GM12892 (cell line): ENCODE data around the gene SLC4A1.

Experiments
- DNase-seq: peaks from one replicate; pipeline ENCODE4 v3.0.0; 2011; ENCODE audit not compliant: insufficient read length
- FAIRE-seq: peaks from 2 replicates; lab custom pipeline; 2011; peaks lifted over from hg19 to GRCh38; lab: Jason Lieb, UNC
- POLR2A ChIP-seq: IDR thresholded peaks from 2 replicates; pipeline ENCODE4 v1.6.1; 2011; ENCODE audit warnings: low read depth, low read length, control low read depth
- POLR2AphosphoS5 ChIP-seq: IDR thresholded peaks from 2 replicates; pipeline ENCODE4 v1.6.1; 2011; ENCODE audit warnings: low read depth, low read length, control low read depth
- TAF1 ChIP-seq: IDR thresholded peaks from 2 replicates; pipeline ENCODE4 v1.6.1; 2011; ENCODE audit warnings: low read depth, mild to moderate bottlenecking, control low read depth, low read length, borderline replicate concordance

The SLC4A1 gene

DNA sequence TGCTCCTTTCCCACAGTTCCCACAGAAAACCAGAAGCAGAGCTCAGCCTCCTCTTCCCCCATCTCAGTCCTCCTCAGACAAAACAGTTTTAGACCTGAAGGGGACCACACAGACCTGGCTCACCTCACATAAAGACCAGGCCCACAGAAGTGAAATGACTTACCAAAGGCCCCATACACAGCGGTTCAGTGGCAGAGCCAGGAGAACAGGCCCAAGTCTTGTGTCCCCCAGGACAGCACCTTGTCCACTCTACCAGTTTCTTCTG lies 53.8 kb downstream of the SLC4A1 start:
- no peak for FAIRE-seq
- TF ChIP-seq TAF1 = no peak
- no peak for TF ChIP-seq POLR2A
- no peak for TF ChIP-seq POLR2AphosphoS5
- no peak for DNase-seq

DNA sequence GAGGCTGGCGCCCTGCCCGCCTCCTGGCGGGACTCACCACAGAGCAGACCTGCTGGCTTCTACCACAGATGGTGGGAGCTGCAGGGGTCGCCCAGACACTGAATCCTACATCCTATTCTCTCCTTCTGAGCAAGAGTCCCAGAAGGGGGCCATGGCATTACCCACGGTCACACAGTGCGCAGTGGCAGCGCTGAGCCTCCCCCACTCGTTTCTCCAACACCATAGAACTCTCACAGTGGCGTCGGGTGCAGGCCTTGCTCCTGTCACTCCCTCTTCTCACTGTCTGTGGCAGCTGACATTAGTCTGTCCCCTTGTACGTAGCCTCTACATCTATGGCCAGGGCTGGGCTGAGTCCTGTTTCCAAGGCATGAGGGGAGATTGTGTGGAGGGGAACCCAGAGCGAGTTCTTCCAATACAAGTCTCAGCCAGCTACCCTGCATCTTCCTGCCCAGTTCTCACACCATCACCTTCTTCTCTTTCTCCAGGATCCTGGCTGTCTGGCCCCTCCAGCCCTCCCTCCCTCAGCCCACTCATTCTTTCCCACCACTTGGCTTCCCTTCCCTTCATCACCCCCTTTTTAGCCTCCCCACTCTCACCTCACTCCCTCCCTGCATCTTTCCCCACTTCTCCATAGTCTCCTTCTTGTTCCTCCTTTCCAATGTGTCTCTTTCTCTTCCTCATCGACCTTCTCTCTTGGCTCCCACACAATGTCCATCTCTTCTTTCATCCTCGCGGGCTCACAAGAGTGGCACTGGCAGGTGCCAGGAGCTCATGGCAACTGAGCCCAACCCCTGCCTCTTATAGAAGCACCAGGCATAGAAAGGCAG lies 54.3 kb downstream of the SLC4A1 start:
- FAIRE-seq (no peak), DNase-seq (no peak)
- TF ChIP-seq POLR2AphosphoS5 (peak; percentile 79; the same call in 1 of the 2 replicates), TAF1 (no peak), POLR2A (peak; percentile 33; the same call in 1 of the 2 replicates)

DNA sequence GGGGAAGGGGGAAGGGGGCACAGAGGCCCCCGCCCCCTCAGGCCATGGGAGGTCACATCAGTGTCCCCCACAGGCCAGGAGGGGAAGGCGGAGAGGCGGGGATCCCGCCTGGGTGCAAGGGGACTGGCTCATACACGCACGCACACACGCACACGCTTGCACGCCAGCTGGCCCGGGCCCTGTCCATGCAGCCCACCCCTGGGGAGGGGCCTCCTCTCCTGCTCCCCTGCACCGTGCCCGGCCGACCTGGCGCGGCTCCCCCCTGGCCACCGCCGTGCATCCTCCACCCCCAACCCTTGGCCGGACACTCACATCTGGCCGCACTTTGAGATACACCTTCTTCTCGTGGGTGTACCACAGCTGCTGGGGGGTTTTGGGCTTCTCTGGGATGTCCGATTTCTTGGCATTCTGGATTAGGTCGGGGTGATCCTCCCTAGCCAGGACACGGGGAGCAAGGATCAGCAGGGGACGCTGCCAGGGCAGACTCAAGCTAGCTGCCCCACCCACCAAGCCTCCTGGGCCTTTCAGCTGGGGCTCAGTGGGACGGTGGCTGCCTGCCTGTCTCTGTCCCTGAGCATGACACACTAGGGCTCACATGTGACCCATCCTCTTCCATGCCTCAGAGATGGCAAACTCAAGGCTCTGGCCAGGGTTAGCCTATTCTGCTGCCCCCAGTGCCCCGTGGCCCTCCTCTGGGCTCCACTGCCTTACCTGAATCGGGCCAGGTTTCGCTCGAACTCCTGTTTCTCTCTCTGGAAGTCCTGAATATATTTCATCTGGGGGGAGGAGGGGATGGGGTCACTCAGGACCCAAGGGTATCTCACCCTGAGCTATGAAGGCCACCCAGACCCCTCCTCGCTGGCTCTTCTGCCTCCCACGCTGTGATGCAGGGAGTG lies 55.2 kb downstream of the SLC4A1 start:
- no peak for DNase-seq
- no peak for FAIRE-seq

DNA sequence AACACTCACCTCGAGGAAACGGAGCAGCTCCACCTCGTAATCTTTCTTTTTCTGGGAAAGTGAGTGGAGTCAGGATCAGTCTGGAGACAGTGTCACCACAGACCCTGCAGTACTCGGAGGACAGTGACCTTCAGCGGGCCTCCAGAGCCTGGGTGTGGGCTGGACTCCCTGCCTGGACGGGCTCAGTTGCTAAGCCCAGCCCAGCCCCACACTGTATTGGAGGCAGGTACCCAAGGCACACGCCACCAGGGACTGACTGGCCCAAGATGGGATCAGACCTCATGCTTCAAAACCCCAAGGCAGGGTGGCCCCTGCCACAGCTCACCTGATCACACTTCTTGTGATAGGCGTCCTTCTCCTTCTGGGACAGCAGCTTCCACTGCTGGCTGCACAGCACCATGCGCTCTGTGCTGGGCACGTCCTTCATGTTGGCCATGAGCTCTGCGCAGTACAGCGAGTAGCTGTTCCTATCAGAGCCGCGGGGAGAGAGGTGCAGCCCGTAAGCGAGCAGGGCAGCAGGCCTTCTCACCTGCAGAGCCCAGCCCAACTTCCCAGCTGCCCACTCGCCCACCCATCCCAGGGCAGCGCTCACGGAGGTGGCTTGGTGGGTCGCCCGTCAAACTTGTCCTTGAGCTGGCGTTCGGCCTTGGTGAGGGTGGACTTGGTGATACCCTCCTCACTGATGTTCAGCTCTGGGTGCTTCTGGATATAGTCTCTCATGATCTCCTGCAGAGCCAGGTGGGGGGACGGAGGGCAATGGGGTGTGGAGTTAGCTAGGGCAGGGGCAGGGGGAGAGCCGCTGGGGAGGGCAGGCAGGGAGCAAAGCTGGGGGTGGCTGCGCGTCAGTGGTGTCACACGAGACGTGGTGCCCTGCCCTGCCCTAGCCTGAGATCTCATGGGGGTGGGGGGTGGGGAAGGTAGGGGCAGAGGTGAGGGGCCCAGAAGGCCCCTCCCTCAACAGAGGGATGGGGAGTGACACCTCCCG lies 56.4 kb downstream of the SLC4A1 start:
- DNase-seq (no peak), FAIRE-seq (no peak)
- TF ChIP-seq TAF1 (no peak), POLR2A (0 out of 2 replicates have a peak, but pooled peaks have one; percentile 4), POLR2AphosphoS5 (peak; percentile 52; the same call in 1 of the 2 replicates)

More for the DNA sequence above, 55.2 kb downstream of the SLC4A1 start:
- TF ChIP-seq POLR2AphosphoS5 (peak; percentile 80), POLR2A (no peak; the same call in 1 of the 2 replicates), TAF1 (no peak)

DNA sequence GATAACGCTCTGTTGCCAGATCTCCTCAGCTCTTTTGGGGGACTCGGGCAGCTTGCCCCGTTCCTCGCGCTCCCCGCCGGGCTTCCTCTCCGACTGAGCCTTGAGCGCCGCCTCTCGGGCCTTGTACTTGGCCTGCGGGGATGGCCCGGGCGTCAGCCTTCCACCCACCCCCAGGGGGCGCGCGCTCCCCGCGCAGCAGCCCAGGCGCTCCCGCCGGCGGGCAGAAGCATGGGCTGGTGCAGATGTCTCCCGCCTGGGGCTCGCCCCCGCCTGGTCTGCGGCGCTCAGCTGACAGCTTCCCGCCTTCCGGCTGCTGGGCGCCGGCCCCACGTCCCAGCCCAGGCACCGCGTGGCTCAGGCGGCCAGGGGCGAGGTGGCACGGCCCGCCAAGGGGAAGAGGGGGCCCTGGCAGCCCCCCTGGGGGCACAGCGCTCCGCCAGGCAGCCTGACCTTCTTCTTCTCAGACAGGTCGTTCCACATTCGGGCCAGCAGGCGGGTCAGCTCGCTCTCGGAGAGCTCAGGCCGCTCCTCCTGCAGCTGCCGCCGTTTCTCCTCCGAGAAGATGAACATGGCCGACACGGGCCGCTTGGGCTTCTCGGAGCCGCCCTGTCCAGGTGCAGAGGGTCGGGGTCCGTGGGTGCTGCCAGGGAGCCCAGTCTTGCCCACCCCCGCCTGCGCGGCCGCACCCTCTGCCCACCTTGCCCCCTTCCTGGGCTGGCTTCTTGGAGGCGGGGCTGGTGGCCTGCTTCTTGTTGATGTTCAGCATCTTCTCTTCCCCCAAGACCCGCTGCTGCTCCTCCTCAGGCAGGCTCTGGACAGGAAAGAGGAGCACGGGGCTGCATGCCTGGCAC lies 57.4 kb downstream of the SLC4A1 start:
- TF ChIP-seq POLR2AphosphoS5 = peak; percentile 79; the same call in 1 of the 2 replicates
- TF ChIP-seq TAF1 = no peak
- peak; percentile 61 for TF ChIP-seq POLR2A
- FAIRE-seq (peak; percentile 97), DNase-seq (peak; percentile 99)

DNA sequence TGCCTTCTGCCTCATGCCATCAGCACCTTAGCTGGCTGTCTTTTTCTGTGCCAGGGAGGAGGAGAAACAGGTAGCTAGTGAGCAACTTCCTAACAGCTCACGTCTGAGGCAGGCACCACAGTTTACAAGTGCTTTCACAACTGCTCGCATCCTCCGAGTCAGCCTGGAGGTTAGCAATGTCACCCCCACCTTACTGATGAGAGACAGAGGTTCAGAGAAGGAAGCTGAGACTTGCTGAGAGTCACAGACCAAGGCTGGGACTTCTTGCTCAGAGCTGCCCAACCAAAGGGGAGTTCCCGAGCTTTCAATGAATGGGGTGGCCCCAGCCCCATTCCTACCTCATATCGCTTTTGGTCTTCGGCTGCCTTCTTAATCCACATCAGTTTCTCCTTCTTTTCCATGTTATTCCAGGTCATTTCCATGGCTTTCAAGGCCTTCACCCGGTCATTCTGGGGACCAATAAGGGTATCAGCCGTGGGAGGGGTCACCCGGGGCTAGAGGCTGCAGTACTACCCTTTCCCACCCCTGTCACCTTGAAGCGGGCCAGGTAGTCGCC lies 58.1 kb downstream of the SLC4A1 start:
- TF ChIP-seq POLR2AphosphoS5 = no peak; the same call in 1 of the 2 replicates
- TF ChIP-seq TAF1 = no peak
- no peak for TF ChIP-seq POLR2A
- DNase-seq (no peak), FAIRE-seq (no peak)

DNA sequence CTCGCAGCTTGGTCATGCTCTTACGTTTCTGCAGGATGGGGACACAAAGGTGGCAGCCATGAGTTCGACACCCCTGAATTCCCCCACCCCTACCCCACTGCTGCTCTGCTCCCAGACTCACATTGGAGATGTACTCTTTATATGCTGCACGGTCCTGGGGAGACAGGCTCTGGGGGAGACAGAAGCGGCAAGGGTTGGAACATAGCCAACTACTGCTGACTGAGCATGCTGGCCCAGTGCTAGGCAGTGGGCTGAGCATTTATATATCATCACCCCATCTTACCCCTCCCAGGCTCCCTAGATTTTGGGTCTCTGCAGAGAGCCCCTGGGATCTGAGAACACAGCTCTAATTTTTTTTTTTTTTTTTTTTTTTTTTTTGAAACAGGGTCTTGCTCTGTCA lies 60.2 kb downstream of the SLC4A1 start:
- FAIRE-seq (no peak), DNase-seq (no peak)
- TF ChIP-seq POLR2AphosphoS5 (no peak), POLR2A (no peak), TAF1 (no peak)

DNA sequence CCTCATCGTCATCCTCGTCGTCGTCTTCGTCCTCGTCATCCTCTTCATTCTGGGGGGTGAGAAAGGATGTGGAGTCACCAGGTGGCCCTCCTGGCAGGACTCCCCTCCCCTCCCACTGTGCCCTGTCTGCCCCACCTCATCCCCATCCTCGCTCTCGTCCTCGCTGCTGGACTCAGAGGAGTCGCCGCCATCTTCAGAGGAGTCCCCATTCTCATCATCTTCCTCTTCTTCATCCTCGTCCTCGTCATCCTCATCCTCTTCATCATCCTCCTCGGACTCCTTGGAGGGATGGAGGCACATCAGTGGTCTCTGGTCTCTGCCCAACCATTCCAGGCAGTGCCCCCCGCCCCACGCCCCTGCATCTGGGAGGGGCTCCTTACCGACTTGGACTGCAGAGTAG lies 60.6 kb downstream of the SLC4A1 start:
- TF ChIP-seq POLR2A (no peak), POLR2AphosphoS5 (peak; percentile 10; the same call in 1 of the 2 replicates), TAF1 (no peak)
- DNase-seq (no peak), FAIRE-seq (no peak)

DNA sequence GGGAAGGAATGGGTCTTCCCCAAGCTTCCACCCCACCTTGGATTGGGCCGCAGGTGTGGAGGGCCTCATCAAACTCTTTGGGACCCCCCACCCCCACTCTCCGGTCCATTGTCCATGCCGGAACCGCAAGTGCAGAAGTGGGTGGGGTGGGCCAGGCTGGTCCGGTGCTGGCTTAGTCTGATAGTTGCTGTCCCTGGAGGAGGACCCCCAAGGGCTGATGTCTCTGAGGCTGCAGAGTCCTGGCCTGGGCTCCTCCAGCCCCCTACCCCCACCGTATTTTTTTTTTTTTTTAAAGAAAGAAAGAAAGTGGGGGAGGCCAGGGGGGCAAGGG lies 61.1 kb downstream of the SLC4A1 start:
- no peak for FAIRE-seq
- DNase-seq = no peak
- TF ChIP-seq POLR2A (no peak), TAF1 (no peak), POLR2AphosphoS5 (no peak)
